Dedifferentiated amniotic fluid mesenchymal stem cell (primary cell): ENCODE results near the gene SUGP1.

Source experiments
- DNase-seq: peaks from one replicate; pipeline ENCODE4 v3.0.0-alpha.2; 2016; ENCODE audit errors: extremely low spot score

The SUGP1 gene

DNA sequence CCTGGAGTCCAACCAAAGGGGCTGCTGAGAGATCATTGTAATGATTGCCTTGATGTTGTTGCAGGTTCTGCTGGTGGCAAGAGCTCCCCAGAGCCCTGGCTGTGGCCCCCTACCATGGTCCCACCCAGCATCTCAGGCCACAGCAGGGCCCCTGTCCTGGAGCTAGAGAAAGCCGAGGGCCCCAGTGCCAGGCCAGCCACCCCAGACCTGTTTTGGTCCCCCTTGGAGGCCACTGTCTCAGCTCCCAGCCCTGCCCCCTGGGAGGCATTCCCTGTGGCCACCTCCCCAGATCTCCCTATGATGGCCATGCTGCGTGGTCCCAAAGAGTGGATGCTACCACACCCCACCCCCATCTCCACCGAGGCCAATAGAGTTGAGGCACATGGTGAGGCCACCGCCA, 93.1 kb downstream of the SUGP1 start:
- DNase-seq: no peak

DNA sequence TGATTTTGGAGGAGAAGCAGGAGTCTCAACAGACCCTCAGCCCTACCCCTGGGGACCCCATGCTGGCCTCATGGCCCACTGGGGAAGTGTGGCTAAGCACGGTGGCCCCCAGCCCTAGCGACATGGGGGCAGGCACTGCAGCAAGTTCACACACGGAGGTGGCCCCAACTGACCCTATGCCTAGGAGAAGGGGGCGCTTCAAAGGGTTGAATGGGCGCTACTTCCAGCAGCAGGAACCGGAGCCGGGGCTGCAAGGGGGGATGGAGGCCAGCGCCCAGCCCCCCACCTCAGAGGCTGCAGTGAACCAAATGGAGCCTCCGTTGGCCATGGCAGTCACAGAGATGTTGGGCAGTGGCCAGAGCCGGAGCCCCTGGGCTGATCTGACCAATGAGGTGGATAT, 93.6 kb downstream of the SUGP1 start:
- DNase-seq: no peak

DNA sequence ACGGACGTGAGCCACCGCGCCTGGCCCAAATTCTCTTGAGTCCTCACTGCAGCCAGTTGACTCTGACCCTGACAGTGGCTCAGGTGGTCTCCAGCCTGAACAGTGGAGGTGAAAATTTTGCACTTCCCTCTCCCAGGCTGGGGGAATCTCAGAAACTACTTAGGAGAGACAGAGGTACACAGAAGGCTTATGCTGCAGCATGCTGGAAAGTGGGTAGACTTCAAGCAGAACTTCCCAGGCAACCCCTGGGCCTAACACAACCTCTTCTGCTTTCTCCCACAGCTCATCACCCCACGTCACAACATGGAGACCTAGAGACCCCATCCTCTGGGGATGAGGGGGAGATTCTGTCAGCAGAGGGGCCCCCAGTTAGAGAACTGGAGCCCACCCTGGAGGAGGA, 94.1 kb downstream of the SUGP1 start:
- no peak for DNase-seq
